Measurements from ENCODE around the gene SSPN.

The SSPN gene

DNA sequence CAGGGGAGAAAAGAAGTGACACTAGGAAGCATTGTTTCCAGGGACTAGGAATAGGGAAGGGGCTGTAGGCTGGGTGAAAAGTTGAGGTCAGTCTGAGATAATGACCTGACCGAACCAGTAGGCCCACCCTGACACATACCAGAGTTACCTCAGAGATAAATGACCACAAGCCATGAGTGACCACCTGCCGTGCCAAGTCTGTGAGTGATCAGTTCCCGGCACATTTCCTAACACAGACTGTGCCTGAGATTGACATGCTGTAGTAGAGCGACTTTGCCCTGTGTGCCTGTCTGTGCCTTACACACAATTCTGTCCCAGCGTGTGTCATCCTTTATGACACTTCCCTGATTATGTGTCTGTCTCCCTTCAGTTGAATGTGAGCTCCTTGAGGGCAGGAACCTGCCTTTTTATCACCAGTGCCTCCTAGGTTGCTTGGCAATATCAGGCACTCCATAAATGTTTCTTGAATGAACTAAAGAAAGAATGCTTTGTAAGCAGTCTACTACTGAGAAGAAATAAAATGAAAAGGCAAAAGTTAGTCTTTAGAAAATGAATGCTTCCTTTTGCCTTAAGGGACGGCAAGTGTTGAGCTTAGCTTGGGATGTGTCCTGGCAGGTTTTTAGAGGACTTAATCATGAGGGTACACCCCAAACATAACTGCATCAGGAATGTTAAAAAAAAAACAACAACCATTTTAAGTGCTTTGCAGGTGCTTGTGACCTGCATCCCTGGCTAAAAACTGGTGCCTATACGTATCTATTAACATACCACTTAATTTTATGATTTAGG lies 9.6 kb upstream of the SSPN start:
- TF ChIP-seq PPARA (CRISPR knock-in tag; IDR thresholded peaks at IDR 0.05; ENCODE audit: borderline replicate concordance) (no peak), ESRRG (CRISPR knock-in tag; IDR thresholded peaks at IDR 0.05) (no peak), ZNF70 (CRISPR knock-in tag; IDR thresholded peaks at IDR 0.05) (no peak)
- ATAC-seq: no peak

DNA sequence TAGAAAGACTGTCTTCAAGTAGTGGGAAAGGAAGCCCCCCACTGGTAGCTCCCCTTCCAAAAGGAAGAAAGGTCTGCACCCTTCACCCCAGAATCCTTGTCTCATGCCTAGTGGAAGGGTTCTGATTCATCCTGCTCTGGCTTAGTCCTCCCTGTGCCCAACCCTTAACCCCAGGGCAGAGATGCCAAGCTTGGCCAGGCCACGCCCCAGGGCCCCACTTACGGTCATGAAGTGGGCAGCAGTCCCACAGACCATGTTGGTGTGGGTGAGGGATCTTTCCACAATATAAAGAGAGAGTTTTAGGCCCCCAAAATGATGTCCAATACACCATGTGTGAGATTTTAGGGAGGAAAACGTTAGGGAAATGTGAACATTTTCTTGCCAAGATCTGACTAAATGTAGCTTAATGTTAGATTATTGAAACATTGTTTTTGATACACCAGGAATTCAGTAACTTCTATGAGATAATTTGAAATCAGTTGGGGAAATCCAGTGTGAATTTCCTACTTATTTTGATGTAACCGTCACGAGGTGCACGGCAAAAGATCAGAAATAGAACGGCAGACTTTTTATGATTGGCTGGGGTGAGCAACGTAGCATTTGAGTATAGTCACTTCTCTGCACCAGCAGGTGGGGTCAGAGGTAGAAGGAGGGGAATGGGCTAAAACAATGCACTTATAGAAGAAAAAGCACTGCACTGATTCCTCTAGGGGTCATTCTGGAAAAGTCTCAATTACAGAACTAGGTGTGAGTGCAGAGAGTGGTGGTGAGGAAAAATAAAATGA lies 8.2 kb upstream of the SSPN start:
- TF ChIP-seq, protein P1, sequence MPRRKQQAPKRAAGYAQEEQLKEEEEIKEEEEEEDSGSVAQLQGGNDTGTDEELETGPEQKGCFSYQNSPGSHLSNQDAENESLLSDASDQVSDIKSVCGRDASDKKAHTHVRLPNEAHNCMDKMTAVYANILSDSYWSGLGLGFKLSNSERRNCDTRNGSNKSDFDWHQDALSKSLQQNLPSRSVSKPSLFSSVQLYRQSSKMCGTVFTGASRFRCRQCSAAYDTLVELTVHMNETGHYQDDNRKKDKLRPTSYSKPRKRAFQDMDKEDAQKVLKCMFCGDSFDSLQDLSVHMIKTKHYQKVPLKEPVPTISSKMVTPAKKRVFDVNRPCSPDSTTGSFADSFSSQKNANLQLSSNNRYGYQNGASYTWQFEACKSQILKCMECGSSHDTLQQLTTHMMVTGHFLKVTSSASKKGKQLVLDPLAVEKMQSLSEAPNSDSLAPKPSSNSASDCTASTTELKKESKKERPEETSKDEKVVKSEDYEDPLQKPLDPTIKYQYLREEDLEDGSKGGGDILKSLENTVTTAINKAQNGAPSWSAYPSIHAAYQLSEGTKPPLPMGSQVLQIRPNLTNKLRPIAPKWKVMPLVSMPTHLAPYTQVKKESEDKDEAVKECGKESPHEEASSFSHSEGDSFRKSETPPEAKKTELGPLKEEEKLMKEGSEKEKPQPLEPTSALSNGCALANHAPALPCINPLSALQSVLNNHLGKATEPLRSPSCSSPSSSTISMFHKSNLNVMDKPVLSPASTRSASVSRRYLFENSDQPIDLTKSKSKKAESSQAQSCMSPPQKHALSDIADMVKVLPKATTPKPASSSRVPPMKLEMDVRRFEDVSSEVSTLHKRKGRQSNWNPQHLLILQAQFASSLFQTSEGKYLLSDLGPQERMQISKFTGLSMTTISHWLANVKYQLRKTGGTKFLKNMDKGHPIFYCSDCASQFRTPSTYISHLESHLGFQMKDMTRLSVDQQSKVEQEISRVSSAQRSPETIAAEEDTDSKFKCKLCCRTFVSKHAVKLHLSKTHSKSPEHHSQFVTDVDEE (CRISPR knock-in tag; IDR thresholded peaks at IDR 0.05): no peak
- TF ChIP-seq, protein P2, sequence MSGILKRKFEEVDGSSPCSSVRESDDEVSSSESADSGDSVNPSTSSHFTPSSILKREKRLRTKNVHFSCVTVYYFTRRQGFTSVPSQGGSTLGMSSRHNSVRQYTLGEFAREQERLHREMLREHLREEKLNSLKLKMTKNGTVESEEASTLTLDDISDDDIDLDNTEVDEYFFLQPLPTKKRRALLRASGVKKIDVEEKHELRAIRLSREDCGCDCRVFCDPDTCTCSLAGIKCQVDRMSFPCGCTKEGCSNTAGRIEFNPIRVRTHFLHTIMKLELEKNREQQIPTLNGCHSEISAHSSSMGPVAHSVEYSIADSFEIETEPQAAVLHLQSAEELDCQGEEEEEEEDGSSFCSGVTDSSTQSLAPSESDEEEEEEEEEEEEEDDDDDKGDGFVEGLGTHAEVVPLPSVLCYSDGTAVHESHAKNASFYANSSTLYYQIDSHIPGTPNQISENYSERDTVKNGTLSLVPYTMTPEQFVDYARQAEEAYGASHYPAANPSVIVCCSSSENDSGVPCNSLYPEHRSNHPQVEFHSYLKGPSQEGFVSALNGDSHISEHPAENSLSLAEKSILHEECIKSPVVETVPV (CRISPR knock-in tag; IDR thresholded peaks at IDR 0.05): no peak
- no peak for TF ChIP-seq BACH2 (CRISPR knock-in tag; IDR thresholded peaks at IDR 0.05; ENCODE audit: borderline replicate concordance)
- TF ChIP-seq RARB (CRISPR knock-in tag; IDR thresholded peaks at IDR 0.05): no peak
- TF ChIP-seq CSDC2 (CRISPR knock-in tag; IDR thresholded peaks at IDR 0.05): no peak
- TF ChIP-seq ESRRG (CRISPR knock-in tag; IDR thresholded peaks at IDR 0.05): no peak
- TF ChIP-seq PPARA (CRISPR knock-in tag; IDR thresholded peaks at IDR 0.05; ENCODE audit: borderline replicate concordance): no peak
- TF ChIP-seq, protein P3, sequence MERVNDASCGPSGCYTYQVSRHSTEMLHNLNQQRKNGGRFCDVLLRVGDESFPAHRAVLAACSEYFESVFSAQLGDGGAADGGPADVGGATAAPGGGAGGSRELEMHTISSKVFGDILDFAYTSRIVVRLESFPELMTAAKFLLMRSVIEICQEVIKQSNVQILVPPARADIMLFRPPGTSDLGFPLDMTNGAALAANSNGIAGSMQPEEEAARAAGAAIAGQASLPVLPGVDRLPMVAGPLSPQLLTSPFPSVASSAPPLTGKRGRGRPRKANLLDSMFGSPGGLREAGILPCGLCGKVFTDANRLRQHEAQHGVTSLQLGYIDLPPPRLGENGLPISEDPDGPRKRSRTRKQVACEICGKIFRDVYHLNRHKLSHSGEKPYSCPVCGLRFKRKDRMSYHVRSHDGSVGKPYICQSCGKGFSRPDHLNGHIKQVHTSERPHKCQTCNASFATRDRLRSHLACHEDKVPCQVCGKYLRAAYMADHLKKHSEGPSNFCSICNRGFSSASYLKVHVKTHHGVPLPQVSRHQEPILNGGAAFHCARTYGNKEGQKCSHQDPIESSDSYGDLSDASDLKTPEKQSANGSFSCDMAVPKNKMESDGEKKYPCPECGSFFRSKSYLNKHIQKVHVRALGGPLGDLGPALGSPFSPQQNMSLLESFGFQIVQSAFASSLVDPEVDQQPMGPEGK (CRISPR knock-in tag; IDR thresholded peaks at IDR 0.05; ENCODE audit: borderline replicate concordance): no peak
- no peak for TF ChIP-seq ZC3H10 (CRISPR knock-in tag; IDR thresholded peaks at IDR 0.05)
- no peak for TF ChIP-seq OSR1 (CRISPR knock-in tag; IDR thresholded peaks at IDR 0.05)
- peak; percentile 14; the same call in 1 of the 3 replicates for ATAC-seq

DNA sequence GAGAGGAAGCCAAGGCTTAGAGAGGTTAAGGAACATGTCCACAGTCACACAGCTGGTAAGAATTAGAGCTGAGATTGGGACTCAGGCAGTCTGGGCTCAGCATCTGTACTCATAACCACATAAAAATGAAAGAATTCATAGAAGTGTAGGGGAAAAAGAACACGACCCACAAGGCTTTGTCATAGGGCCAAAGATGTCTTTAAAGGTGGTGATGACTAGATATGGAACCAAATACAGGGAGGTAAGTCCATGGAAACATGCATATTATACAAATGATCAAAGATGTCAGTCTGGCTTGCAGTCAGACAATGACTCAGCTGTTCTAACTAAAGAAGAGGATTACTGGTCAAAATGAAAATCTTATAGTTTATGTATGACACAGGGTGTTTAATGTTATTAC lies 7.2 kb upstream of the SSPN start:
- ATAC-seq: peak; percentile 91
- TF ChIP-seq ZNF565 (CRISPR knock-in tag; conservative IDR thresholded peaks at IDR 0.05; ENCODE audit: low read depth) (no peak), GLIS3 (CRISPR knock-in tag; IDR thresholded peaks at IDR 0.05) (no peak), BACH2 (CRISPR knock-in tag; IDR thresholded peaks at IDR 0.05; ENCODE audit: borderline replicate concordance) (no peak), ARNTL (CRISPR knock-in tag; IDR thresholded peaks at IDR 0.05; ENCODE audit: borderline replicate concordance, low read depth) (no peak), RARB (CRISPR knock-in tag; IDR thresholded peaks at IDR 0.05) (no peak), ESRRG (CRISPR knock-in tag; IDR thresholded peaks at IDR 0.05) (no peak), ZNF70 (CRISPR knock-in tag; IDR thresholded peaks at IDR 0.05) (no peak), TOX (CRISPR knock-in tag; IDR thresholded peaks at IDR 0.05; ENCODE audit: borderline replicate concordance) (no peak), TCF4 (CRISPR knock-in tag; IDR thresholded peaks at IDR 0.05; ENCODE audit: borderline replicate concordance) (no peak), ZFP3 (CRISPR knock-in tag; IDR thresholded peaks at IDR 0.05) (no peak)
- TF ChIP-seq, protein P4, sequence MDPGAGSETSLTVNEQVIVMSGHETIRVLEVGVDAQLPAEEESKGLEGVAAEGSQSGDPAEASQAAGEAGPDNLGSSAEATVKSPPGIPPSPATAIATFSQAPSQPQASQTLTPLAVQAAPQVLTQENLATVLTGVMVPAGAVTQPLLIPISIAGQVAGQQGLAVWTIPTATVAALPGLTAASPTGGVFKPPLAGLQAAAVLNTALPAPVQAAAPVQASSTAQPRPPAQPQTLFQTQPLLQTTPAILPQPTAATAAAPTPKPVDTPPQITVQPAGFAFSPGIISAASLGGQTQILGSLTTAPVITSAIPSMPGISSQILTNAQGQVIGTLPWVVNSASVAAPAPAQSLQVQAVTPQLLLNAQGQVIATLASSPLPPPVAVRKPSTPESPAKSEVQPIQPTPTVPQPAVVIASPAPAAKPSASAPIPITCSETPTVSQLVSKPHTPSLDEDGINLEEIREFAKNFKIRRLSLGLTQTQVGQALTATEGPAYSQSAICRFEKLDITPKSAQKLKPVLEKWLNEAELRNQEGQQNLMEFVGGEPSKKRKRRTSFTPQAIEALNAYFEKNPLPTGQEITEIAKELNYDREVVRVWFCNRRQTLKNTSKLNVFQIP (CRISPR knock-in tag; IDR thresholded peaks at IDR 0.05; ENCODE audit: borderline replicate concordance, low read depth): no peak
- TF ChIP-seq, protein P5, sequence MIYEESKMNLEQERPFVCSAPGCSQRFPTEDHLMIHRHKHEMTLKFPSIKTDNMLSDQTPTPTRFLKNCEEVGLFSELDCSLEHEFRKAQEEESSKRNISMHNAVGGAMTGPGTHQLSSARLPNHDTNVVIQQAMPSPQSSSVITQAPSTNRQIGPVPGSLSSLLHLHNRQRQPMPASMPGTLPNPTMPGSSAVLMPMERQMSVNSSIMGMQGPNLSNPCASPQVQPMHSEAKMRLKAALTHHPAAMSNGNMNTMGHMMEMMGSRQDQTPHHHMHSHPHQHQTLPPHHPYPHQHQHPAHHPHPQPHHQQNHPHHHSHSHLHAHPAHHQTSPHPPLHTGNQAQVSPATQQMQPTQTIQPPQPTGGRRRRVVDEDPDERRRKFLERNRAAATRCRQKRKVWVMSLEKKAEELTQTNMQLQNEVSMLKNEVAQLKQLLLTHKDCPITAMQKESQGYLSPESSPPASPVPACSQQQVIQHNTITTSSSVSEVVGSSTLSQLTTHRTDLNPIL (CRISPR knock-in tag; IDR thresholded peaks at IDR 0.05; ENCODE audit: low read depth): no peak
- TF ChIP-seq, protein P2 (CRISPR knock-in tag; IDR thresholded peaks at IDR 0.05): no peak

All from SK-N-SH treated with all-trans-retinoic acid at 6 μM for 48 hours (cell line).